GM18951 (cell line): ENCODE measurements around the gene AMT.
"Not testable (repeated sequence)": the region's sequence is repeated elsewhere in the genome, so short reads cannot be mapped to it uniquely, and the experiment has no call there.

Source experiments
- POLR2A ChIP-seq: IDR thresholded peaks from 4 replicates; pipeline ENCODE4 v1.6.1; 2011; ENCODE audit warnings: mild to moderate bottlenecking; ENCODE audit not compliant: insufficient read length, insufficient read depth; ENCODE audit errors: extremely low read depth
- in situ Hi-C: fragments of 300-500 bp; cut with MboI; formaldehyde crosslinking; loops from one replicate; pipeline ENCODE4 v1.12.0; 2022; ENCODE audit warnings: low sequenced_read_pairs, mixed read lengths, inconsistent platforms; ENCODE audit not compliant: unreplicated experiment

Gene AMT

DNA sequence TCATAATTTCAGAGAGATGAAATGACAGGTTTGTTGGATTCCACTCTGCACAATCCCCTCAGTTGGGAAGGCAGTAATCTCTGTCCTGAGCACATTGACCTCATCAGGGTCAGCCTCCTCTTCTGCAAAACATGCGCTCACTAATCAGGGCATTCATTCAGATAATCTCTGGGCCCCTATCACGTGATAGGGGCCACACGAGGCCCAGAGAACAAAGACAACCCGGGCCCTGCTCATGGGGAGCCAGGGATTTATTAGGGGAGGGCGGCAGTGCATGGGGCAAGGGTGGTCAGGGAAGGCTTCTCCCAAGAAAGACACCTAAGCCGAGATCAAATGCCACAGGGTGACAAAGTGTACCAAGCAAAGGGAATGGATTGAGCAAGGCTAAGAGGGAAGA, 8.9 kb downstream of the AMT start:
- in situ Hi-C loops: no loop called here
- no peak for TF ChIP-seq POLR2A

DNA sequence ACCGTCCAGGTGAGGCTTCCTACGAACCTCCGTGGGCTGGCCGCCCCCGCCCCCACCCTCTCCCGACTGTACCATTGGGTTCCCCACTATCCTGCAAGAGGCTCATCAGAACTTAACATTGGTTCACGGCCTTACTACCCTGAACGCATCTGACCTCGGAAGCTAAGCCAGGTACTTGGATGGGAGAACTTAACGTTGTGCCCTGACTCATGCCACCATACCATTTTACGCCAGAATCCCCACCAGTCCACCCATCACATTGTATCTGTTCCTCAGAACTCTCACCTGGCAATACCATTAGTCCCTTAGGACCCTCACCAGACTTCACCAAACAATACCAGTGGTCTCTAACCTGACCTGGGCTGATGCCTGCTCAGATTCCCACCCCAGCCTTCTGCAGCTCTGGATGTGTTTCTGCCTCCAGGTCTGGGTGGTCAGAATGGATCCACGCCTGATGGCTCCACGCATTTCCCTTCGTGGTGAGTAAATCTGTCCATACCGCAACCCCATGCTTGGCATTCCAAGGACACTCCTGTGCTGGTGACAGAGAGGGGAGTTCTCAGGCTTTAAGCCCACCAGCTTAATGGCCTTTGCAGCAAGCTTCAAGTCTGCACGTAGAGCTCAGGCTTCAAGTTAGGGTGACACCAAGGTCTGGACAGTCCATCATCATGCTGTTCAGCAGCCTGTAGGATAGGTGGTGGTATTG, 9.5 kb downstream of the AMT start:
- in situ Hi-C loops: no loop called here
- no peak for TF ChIP-seq POLR2A

DNA sequence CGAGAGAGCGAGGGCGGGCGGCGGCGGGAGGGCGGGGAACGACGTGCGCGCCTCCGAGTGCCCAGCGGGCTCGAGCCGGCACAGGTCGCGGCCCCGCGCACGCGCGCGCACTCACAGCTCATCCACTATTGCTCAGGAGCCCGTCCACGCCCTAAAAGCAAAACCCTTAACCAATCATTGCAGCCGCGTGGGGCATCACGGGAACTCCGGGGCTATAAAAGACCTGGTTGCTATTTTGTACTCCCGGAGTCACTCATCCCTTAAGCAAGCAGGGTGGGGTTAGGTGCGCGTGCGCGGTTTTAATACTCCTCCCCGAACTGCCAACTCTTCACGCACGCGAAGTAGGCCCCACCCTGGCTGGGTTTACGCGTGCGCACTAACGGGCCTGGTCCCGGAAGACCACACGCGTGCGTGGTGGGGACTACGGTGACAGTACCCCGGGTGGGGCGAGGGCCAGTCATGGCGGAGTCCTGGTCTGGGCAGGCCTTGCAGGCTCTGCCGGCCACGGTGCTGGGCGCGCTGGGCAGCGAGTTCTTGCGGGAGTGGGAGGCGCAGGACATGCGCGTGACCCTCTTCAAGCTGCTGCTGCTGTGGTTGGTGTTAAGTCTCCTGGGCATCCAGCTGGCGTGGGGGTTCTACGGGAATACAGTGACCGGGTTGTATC, 10.2 kb downstream of the AMT start, which contains the start of the genes RHOA and TCTA:
Gene RHOA (minus strand): TSS at position 9 of the 664 bp plus-strand sequence. CDS start 36,387 bp downstream, outside the sequence.
Gene TCTA (plus strand): TSS at position 456 of the 664 bp plus-strand sequence. CDS start 4 bp downstream, at position 460.
- in situ Hi-C loops: no loop called here

DNA sequence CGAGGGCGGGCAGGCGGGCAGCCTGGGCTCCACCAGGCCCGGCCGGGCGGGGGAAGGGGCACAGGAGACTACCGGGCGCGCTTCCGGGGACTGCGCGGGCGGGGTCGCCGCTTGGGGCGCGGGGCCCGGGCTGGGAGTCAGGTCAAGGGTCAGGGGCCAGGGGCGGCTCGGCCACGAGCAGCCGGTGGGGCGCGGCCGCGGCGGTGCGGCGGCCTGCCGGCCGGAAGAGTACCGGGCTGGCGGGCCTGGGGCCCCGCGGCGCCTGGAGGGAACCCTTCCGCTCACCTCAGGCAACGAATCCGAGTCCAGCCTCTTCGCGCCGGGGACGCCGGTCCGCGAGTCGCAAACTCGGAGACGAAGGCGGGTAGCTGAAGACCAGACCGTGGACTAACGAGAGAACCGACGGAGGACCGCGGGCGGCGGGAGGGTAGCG, 10.7 kb downstream of the AMT start:
- TF ChIP-seq POLR2A: no peak

More for the DNA sequence above, 10.2 kb downstream of the AMT start, which contains the start of the genes RHOA and TCTA:
- TF ChIP-seq POLR2A: peak; percentile 99

DNA sequence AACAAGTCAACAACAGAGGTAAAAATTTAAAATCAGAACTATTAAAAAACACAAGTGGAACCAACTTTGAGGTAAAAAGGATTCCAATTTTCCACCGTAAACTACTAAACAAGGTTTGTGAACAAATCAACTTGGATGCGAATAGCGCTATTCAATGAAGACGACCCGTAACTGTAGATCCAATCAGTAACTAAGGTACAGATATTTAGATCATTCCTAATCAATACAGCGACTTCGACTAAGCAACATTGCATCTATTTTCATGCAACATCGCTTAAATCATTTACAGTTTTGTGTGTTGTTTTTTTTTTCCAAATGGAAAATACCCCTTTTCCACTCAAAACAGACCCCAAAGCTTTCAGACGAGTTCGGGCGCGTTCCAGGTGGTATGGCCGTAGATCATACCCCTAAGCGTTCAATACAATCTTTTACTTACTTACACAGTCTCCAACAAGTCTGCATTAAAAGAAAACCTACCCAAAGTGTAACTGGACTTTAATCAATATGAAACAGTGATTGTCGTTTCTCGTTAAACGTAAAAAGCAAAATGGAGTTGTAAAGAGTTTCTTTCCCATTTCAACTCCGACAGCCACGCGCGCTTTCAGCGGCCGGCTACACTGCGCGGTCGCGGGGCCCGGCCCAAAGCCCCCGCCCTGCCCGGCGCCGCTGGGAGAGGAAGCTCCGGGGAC, 11.3 kb downstream of the AMT start:
- in situ Hi-C loops: no loop called here
- TF ChIP-seq POLR2A: no peak

More for the DNA sequence above, 10.7 kb downstream of the AMT start:
- in situ Hi-C loops: no loop called here

DNA sequence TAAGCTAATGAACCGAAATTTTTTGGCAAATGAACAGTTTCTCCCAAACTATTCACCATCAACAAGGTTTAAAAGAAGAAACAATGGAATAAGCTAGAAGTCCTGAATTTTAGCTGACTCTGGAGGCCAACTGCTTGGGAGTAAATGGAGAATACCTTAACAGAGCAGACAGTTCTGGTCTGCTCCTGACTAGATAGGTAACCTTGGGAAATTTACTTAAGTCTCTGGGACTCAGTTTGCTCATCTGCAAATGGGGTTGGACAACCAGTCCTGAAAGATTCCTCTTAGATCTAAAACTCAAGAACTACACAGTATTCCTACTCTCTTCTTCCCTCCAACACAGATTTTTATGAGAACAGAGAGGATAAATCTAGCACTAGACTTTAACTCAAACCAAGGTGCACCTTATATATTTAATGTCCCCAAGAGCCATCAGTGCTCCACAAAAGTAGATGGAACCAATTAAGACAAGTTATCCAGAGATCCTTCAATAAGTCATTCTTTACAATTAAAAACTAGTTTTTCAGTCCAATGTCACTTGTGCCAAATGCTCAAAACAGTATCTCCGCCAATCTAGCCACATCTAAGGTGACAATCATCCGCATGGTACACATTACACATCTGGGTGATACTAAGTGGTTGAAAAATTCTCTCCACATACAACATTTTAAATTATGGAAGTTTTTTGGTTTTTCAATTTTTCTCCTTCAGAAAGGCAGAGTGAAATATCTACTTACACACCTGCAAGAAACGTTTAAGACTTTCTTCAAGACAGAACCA, 12.0 kb downstream of the AMT start:
- no peak for TF ChIP-seq POLR2A
- in situ Hi-C loops: no loop called here

DNA sequence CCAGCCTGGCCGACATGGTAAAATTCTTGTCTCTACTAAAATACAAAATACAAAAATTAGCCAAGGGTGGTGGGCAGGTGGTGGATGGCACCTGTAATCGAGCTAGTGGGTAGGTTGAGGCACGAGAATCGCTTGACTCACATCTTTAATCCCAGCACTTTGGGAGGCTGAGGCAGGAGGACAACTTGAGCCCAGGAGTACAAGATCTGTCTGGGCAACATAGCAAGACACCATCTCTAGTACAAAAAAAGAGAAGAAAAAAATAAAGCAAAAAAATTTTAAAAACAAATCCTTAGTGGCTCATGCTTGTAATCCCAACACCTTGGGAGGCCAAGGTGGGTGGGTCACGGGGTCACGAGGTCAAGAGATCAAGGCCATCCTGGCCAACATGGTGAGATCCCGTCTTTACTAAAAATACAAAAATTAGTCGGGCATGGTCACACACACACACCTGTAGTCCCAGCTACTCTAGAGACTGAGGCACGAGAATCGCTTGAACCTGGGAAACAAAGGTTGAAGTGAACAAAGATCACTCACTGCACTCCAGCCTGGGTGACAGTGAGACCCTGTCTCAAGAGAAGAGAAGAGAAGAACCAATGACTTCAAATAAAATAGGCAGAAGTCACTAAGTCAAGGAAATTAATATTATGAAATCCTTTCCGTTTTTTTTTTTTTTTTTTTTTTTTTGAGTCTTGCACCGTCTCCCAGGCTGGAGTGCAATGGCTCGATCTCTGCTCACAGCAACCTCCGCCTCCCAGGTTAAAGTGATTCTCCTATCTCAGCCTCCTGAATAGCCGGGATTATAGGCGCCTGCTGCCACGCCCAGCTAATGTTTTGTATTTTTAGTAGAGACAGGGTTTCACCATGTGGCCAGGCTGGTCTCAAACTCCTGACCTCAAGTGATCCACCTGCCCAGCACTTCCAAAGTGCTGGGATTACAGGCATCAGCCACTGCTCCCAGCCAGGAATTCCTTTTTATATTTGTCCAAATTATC, 15.4 kb downstream of the AMT start:
- TF ChIP-seq POLR2A: no peak

DNA sequence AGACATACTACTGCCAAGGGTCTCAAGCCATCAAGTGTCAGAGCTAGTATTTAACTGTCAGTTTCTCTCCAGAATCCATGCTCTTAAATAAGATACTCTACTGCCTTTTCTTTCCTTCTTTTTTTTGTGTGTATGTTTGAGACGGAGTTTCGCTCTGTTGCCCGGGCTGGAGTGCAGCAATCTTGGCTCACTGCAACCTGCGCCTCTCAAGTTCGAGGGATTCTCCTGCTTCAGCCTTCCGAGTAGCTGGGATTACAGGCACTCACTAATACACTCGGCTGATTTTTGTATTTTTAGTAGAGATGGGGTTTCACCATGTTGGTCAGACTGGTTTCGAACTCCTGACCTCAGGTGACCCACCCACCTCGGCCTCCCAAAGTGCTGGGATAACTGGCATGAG, 16.7 kb downstream of the AMT start:
- in situ Hi-C loops: not testable (repeated sequence)

More for the DNA sequence above, 15.4 kb downstream of the AMT start:
- in situ Hi-C loops: no loop called here

DNA sequence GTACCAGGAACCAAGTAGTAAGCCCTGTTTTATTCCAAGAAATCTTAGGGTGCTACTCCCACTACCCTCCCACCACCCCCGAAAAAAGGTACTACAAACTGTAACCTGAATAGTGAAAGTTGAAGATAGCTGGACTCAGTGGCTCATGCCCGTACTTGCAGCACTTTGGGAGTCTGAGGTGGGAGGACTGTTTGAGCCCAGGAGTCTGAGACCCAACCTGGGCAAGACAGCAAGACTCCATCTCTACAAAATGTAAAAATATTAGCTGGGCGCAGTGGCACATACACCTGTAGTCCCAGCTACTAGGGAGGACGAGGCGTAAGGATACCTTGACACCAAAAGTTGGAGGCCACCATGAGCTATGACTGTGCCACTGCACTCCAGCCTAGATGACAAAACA, 18.4 kb downstream of the AMT start:
- TF ChIP-seq POLR2A: no peak

DNA sequence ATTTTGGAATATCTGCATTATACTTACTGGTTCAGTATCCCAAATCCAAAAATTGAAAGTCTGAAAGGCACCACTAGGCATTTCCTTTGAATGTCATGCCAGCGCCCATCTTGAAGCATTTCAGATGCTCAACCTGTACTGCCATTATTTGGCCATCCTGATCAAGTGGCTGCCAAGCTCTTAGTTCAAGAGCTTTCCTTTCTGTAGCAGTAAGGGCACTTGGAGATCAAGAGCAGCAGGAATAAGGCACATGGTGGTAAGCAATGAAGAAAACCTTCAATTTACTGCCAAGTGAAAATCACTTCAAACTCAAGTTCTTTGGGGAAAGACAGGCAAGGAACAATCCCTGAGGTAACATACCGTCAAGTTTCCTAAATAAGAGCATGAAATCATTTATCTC, 20.5 kb downstream of the AMT start:
- TF ChIP-seq POLR2A: no peak
- in situ Hi-C loops: no loop called here

More for the DNA sequence above, 18.4 kb downstream of the AMT start:
- in situ Hi-C loops: no loop called here

DNA sequence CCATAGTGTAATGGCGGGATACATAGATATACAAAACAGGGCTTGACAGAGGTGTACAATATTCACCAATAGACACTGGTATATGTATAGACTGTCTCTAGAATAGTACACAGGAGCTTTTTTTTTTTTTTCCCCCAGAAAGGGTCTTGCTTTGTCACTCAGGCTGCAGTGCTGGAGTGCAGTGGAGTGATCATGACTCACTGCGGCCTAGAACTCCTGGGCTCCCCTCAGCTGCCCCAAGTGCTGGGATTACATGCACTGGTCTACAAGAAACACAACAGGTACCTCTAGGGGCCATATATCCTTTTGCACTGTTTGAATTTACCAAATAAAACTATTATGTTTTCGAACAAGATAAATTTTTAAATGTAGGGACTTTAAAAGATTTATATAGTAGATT, 22.8 kb downstream of the AMT start:
- in situ Hi-C loops: no loop called here
- no peak for TF ChIP-seq POLR2A

DNA sequence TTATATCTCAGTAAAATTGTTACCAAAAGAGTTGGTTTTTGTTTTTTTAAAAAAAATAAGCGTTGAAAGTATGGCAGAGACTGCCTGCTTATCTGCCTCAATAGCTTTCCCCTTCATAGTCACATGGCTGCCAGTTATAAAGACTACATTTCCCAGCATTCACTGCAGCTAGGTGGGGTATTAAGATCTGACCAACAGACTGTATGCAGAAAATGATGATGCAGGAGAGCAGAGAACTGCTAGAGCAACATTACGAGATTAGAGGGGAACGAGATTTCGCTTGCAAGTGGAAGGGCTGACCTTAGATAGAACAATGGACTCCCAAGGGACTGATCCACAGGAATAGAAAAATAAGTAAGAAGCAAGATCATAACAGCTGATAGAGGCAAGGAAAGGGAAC, 24.8 kb downstream of the AMT start:
- no peak for TF ChIP-seq POLR2A
- in situ Hi-C loops: no loop called here

DNA sequence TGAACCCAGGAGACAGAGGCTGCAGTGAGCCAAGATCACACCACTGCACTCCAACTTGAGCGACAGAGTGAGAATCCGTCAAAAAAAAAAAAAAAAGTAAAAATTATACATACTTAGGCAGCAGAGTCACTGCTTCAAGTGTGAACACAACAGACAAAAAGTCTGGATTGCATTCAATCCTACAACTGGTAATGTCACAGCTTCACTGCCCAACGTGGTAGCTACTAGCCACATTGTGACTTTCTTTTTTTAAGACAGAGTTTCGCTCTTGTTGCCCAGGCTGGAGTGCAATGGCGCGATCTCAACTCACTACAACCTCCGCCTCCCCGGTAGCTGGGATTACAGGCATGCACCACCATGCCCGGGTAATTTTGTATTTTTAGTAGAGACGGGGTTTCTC, 31.0 kb downstream of the AMT start:
- in situ Hi-C loops: not testable (repeated sequence)
